Skeletal muscle satellite cell (primary cell): Measurements from ENCODE around the gene PRKCG.
A peak's percentile ranks its signal among the peaks of the same experiment; 100 is the strongest.

Source experiments
- H3K27me3 ChIP-seq: 2 replicates; pipeline ENCODE4 v1.7.0; 2013; ENCODE audit warnings: low read length; ENCODE audit not compliant: control insufficient read depth, insufficient read depth
- H3K36me3 ChIP-seq: 2 replicates; pipeline ENCODE4 v1.7.0; 2013; ENCODE audit warnings: mild to moderate bottlenecking, control low read depth, low read length; ENCODE audit not compliant: insufficient read depth
- H3K4me1 ChIP-seq: 2 replicates; pipeline ENCODE4 v1.7.0; 2013; ENCODE audit warnings: low read length; ENCODE audit not compliant: control insufficient read depth, insufficient read depth
- H3K4me2 ChIP-seq: 2 replicates; pipeline ENCODE4 v1.7.0; 2013; ENCODE audit warnings: mild to moderate bottlenecking, low read length
- H3K4me3 ChIP-seq: 2 replicates; pipeline ENCODE4 v1.7.0; 2013; ENCODE audit warnings: low read length
- H3K9ac ChIP-seq: 2 replicates; pipeline ENCODE4 v1.7.0; 2013; ENCODE audit warnings: mild to moderate bottlenecking, low read depth, low read length, moderate library complexity
- H3K9me3 ChIP-seq: replicated peaks from 2 replicates; pipeline ENCODE4 v1.7.0; 2013; ENCODE audit warnings: mild to moderate bottlenecking, control low read depth, low read length

PRKCG gene

DNA sequence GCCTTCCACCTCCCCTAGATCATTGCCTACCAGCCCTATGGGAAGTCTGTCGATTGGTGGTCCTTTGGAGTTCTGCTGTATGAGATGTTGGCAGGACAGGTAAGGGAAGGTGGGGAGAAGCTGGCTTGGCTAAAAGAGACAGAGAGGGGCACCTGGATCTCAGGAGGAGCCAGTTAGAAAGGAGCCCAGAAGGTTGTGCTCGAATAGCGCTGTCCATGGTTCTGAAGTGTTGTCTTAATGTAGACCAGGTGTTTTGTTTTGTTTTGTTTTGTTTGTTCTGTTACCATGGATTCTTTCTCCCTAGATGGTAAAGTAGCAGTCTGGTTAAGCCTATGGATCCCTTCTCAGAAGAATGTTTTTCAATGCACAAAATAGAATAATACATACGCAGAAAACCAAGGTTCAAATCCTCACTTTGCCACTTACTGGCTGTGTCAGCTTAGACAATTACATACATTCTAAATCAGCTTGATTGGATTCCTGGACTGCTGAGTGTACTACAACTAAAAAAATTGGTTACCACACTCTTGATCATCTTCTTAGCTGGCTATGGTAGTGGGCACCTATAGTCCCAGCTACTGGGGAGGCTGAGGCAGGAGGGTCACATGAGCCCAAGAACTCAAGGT lies 21.2 kb downstream of the PRKCG start:
- Histone ChIP-seq H3K9ac (no peak overlapping the region), H3K4me3 (no peak overlapping the region), H3K27me3 (peaks cover 40% of the 10 kb centered on the region), H3K4me1 (peaks cover 5% of the 10 kb centered on the region), H3K9me3 (no peaks in the 10 kb centered on the region), H3K36me3 (no peaks in the 10 kb centered on the region), H3K4me2 (no peak overlapping the region)

- Histone ChIP-seq H3K4me2 (no peak overlapping the region), H3K9me3 (no peaks in the 10 kb centered on the region), H3K4me1 (peaks cover 5% of the 10 kb centered on the region), H3K4me3 (no peak overlapping the region), H3K36me3 (no peaks in the 10 kb centered on the region), H3K9ac (no peak overlapping the region), H3K27me3 (peaks cover 52% of the 10 kb centered on the region)
Observed at GRCh38 chr19:53904909-53905308, 22.9 kb downstream of the PRKCG start.

- no peak overlapping the region for H3K9ac ChIP-seq
- H3K9me3 ChIP-seq = no peaks in the 10 kb centered on the region
- peaks cover 59% of the 10 kb centered on the region for H3K27me3 ChIP-seq
- peaks cover 5% of the 10 kb centered on the region for H3K4me1 ChIP-seq
- no peaks in the 10 kb centered on the region for H3K36me3 ChIP-seq
- no peak overlapping the region for H3K4me3 ChIP-seq
- no peak overlapping the region for H3K4me2 ChIP-seq
Observed at GRCh38 chr19:53905787-53906186, 23.8 kb downstream of the PRKCG start.

GRCh38 chr19:53906211-53907192 lies 24.5 kb downstream of the PRKCG start:
- H3K4me2 ChIP-seq = peak overlapping the region; percentile 66
- H3K4me1 ChIP-seq = peaks cover 5% of the 10 kb centered on the region
- no peaks in the 10 kb centered on the region for H3K36me3 ChIP-seq
- peaks cover 61% of the 10 kb centered on the region for H3K27me3 ChIP-seq
- no peak overlapping the region for H3K4me3 ChIP-seq
- H3K9me3 ChIP-seq = no peaks in the 10 kb centered on the region
- H3K9ac ChIP-seq = no peak overlapping the region

GRCh38 chr19:53907193-53907581 lies 25.2 kb downstream of the PRKCG start:
- H3K4me1 ChIP-seq = peaks cover 5% of the 10 kb centered on the region
- H3K9ac ChIP-seq = no peak overlapping the region
- no peak overlapping the region for H3K4me3 ChIP-seq
- H3K27me3 ChIP-seq = peaks cover 66% of the 10 kb centered on the region
- H3K36me3 ChIP-seq = no peaks in the 10 kb centered on the region
- H3K4me2 ChIP-seq = peak overlapping the region; percentile 57
- no peaks in the 10 kb centered on the region for H3K9me3 ChIP-seq

DNA sequence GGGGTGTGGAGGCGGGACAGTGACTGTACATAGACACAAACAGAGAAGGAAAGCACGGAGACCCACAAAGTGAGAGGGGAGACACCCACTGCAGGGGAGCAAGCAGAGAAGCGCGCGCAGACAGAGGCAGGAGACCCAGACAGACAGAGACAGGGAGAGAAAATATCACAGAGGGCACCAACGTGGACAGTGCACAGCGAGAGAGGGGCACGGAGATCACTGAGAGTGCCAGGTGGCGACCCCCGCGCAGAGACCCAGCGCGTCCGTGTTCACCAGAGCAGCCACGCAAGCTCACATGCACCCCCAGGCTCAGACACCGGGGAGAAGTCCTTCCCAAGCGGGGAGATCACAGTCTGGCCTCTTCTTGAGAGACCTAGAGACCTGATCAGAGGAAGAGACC lies 25.7 kb downstream of the PRKCG start:
- Histone ChIP-seq H3K4me3 (no peak overlapping the region), H3K27me3 (peaks cover 66% of the 10 kb centered on the region), H3K4me1 (peaks cover 5% of the 10 kb centered on the region), H3K9me3 (no peaks in the 10 kb centered on the region), H3K4me2 (peak overlapping the region; percentile 57), H3K9ac (no peak overlapping the region), H3K36me3 (no peaks in the 10 kb centered on the region)

- Histone ChIP-seq H3K36me3 (no peaks in the 10 kb centered on the region), H3K9ac (no peak overlapping the region), H3K4me2 (peak overlapping the region; percentile 57), H3K4me3 (no peak overlapping the region), H3K4me1 (peaks cover 5% of the 10 kb centered on the region), H3K9me3 (no peaks in the 10 kb centered on the region), H3K27me3 (peaks cover 66% of the 10 kb centered on the region)
Observed at GRCh38 chr19:53908106-53908934, 26.3 kb downstream of the PRKCG start.

DNA sequence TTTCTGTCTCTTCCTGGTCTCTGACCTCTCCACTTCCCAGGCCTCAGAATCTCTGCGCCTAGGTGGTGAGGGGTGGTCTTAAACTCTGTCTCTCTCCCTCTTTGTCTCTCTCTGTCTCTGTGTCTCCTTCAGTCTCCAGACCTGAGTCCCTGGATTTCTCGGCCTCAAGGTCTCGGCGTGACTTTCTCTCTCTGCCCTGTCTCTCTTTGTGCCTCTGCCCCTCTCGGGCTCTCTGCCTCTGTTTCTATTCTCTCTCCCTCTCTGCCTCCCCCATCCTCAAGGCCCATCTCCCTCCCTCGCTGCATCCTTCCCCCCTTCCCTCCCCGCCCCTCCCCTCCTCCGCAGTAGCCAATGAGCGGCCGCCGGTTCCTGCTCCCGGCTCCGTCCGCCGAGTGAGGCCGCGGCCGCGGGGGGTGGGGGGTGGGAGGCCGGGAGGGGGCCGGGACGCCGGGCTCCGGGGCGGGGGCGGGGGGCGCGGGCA lies 27.0 kb downstream of the PRKCG start, which contains the start of gene CACNG7:
CACNG7 (plus strand) TSS at position 344 of the 481 bp plus-strand sequence. CDS start 3,554 bp downstream, outside the sequence.
- H3K36me3 ChIP-seq = no peaks in the 10 kb centered on the region
- no peak within 1 kb of the TSS for H3K9ac ChIP-seq
- no peak within 1 kb of the TSS for H3K4me3 ChIP-seq
- peaks cover 5% of the 10 kb centered on the region for H3K4me1 ChIP-seq
- H3K27me3 ChIP-seq = peaks cover 65% of the 10 kb centered on the region
- no peaks in the 10 kb centered on the region for H3K9me3 ChIP-seq
- peak within 1 kb of the TSS; percentile 57 for H3K4me2 ChIP-seq

GRCh38 chr19:53909471-53910169 lies 27.6 kb downstream of the PRKCG start:
- H3K4me2 ChIP-seq = peak overlapping the region; percentile 9
- H3K9me3 ChIP-seq = no peaks in the 10 kb centered on the region
- no peak overlapping the region for H3K4me3 ChIP-seq
- H3K4me1 ChIP-seq = peaks cover 5% of the 10 kb centered on the region
- H3K27me3 ChIP-seq = peaks cover 59% of the 10 kb centered on the region
- H3K9ac ChIP-seq = no peak overlapping the region
- H3K36me3 ChIP-seq = no peaks in the 10 kb centered on the region

- no peak overlapping the region for H3K9ac ChIP-seq
- H3K9me3 ChIP-seq = no peaks in the 10 kb centered on the region
- peaks cover 53% of the 10 kb centered on the region for H3K27me3 ChIP-seq
- H3K4me1 ChIP-seq = peaks cover 5% of the 10 kb centered on the region
- H3K4me3 ChIP-seq = no peak overlapping the region
- no peak overlapping the region for H3K4me2 ChIP-seq
- no peaks in the 10 kb centered on the region for H3K36me3 ChIP-seq
Observed at GRCh38 chr19:53910170-53910518, 28.1 kb downstream of the PRKCG start.
